Glutamatergic neuron (in vitro differentiated cells): ENCODE results near the gene CCNL1. TPM values are rescaled to one million over a fixed set of nuclear protein-coding genes. Genes with fewer than 3 reads are reported as not detected.

Experiments used
- DNase-seq: peaks from one replicate; pipeline ENCODE4 v3.0.0; 2022
- H3K27ac Mint-ChIP-seq: one replicate; pipeline ENCODE4 v1.8.0; 2020; ENCODE audit warnings: mild to moderate bottlenecking, mixed read lengths, inconsistent platforms; ENCODE audit not compliant: unreplicated experiment
- H3K27me3 Mint-ChIP-seq: one replicate; pipeline ENCODE4 v1.8.0; 2020; ENCODE audit warnings: mild to moderate bottlenecking, moderate library complexity, mixed read lengths, inconsistent platforms; ENCODE audit not compliant: unreplicated experiment
- H3K36me3 Mint-ChIP-seq: one replicate; pipeline ENCODE4 v1.8.0; 2020; ENCODE audit warnings: mild to moderate bottlenecking, mixed read lengths, inconsistent platforms; ENCODE audit not compliant: unreplicated experiment
- H3K4me1 Mint-ChIP-seq: one replicate; pipeline ENCODE4 v1.8.0; 2020; ENCODE audit warnings: mild to moderate bottlenecking, low read depth, mixed read lengths, inconsistent platforms; ENCODE audit not compliant: unreplicated experiment
- H3K4me3 Mint-ChIP-seq: one replicate; pipeline ENCODE4 v1.8.0; 2020; ENCODE audit warnings: mild to moderate bottlenecking, mixed read lengths, inconsistent platforms; ENCODE audit not compliant: unreplicated experiment
- H3K9me3 Mint-ChIP-seq: one replicate; pipeline ENCODE4 v1.8.0; 2020; ENCODE audit warnings: mild to moderate bottlenecking, moderate library complexity, mixed read lengths, inconsistent platforms; ENCODE audit not compliant: unreplicated experiment
- total RNA-seq: library from RNA; stranded (reverse); fragmentation: NEBNext Ultra II Directional; extraction: Animal tissue kit (Norgen Biotek cat#: 25700); gene quantifications from one replicate; pipeline ENCODE4 v1.2.1, GENCODE V29; 2021; ENCODE audit not compliant: unreplicated experiment
- TF ChIP-seq, protein P1 (sequence below): fragments of 200-600 bp; sonication (generic); IDR thresholded peaks from one replicate; pipeline ENCODE4 v1.5.0; 2021; ENCODE audit not compliant: partially characterized antibody, unreplicated experiment

CCNL1 gene
- total RNA-seq, 1 donor from 2014 or later = 123 TPM

DNA sequence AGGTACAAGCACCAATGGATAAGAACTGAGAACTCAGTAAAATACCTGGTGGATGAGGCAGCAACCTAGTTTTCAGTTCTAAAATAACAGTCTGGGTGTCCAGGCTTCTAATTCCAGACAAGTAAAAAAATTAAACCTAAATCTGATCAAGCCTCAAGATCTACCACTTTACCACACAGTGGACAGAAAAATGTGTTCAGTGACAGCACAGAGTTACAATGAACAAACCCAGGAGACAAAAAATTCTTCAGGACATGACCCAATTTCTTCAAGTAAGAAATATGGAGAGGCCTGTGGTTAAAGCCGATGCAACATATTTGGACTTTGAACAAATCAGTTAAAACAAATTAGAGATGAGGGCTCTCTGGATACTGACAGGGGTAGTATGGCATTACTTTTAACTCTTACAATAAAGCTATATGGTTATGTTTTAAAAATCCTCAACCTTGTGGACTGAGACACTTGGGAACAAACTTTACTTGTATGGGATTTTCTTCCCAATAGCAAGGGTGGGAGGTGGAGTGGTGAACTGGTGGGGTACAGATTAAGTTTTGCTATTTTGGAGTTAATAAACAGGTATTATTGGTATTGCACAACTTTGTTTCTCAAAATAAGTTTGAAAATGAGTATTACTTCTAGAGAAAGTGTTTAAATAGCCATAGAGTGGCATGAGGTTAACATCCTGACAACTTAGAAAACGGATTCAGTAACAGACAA lies 14.2 kb downstream of the CCNL1 start:
- Mint-ChIP-seq H3K27ac (no peak overlapping the region), H3K9me3 (peaks cover 2% of the 10 kb centered on the region), H3K4me1 (no peaks in the 10 kb centered on the region), H3K4me3 (no peak overlapping the region), H3K27me3 (no peaks in the 10 kb centered on the region), H3K36me3 (no peaks in the 10 kb centered on the region)
- TF ChIP-seq, protein P1, sequence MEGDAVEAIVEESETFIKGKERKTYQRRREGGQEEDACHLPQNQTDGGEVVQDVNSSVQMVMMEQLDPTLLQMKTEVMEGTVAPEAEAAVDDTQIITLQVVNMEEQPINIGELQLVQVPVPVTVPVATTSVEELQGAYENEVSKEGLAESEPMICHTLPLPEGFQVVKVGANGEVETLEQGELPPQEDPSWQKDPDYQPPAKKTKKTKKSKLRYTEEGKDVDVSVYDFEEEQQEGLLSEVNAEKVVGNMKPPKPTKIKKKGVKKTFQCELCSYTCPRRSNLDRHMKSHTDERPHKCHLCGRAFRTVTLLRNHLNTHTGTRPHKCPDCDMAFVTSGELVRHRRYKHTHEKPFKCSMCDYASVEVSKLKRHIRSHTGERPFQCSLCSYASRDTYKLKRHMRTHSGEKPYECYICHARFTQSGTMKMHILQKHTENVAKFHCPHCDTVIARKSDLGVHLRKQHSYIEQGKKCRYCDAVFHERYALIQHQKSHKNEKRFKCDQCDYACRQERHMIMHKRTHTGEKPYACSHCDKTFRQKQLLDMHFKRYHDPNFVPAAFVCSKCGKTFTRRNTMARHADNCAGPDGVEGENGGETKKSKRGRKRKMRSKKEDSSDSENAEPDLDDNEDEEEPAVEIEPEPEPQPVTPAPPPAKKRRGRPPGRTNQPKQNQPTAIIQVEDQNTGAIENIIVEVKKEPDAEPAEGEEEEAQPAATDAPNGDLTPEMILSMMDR = no peak
- DNase-seq = no peak

DNA sequence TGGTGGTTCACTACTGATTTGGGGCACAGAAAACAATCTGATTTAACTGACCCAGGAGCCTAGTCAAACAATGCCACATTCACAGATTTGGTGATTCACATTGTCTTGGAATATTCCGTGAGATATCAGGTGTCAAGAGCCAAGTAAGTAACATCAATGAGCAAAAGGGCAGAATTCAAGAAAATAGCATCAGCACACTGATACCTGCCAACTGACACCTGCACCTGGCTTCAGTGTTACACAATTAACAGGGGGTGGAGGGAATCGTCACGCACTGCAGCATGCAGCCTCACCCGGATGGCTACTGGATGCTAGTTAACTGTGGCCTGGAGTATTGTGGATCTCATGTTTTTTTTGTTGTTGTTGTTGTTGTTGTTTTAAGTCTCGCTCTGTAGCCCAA lies 17.6 kb downstream of the CCNL1 start:
- Mint-ChIP-seq H3K27ac (no peak overlapping the region), H3K9me3 (peaks cover 2% of the 10 kb centered on the region), H3K4me1 (peaks cover 2% of the 10 kb centered on the region), H3K27me3 (no peaks in the 10 kb centered on the region), H3K4me3 (no peak overlapping the region), H3K36me3 (no peaks in the 10 kb centered on the region)
- no peak for DNase-seq
- TF ChIP-seq, protein P1 = no peak

DNA sequence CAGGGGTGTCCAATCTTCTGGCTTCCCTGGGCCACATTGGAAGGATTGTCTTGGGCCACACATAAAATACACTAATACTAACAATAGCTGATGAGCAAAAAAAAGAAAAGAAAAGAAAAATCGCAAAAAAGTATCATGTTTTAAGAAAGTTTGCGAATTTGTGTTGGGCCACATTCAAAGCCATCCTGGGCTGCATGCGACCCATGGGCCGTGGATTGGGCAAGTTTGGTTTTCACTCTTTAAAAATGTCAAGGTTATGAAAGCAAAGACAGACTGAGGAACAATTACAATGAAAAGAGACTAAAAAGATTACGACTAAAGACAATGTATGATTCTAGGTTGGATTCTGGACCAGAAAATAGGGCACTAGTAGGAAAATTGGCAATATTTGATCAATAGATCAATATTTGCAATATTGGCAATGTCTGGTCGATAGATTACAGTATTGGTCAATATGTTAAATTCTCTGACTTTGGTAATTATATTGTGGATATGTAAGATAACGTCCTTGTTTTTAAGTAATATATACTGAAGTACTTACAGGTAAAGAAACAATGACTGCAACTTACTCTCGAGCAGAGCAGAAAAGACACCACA lies 19.9 kb downstream of the CCNL1 start:
- H3K27me3 Mint-ChIP-seq = no peaks in the 10 kb centered on the region
- no peak overlapping the region for H3K27ac Mint-ChIP-seq
- H3K36me3 Mint-ChIP-seq = no peaks in the 10 kb centered on the region
- H3K9me3 Mint-ChIP-seq = peaks cover 2% of the 10 kb centered on the region
- no peak overlapping the region for H3K4me3 Mint-ChIP-seq
- no peak for DNase-seq
- TF ChIP-seq, protein P1 = no peak
- peaks cover 8% of the 10 kb centered on the region for H3K4me1 Mint-ChIP-seq

DNA sequence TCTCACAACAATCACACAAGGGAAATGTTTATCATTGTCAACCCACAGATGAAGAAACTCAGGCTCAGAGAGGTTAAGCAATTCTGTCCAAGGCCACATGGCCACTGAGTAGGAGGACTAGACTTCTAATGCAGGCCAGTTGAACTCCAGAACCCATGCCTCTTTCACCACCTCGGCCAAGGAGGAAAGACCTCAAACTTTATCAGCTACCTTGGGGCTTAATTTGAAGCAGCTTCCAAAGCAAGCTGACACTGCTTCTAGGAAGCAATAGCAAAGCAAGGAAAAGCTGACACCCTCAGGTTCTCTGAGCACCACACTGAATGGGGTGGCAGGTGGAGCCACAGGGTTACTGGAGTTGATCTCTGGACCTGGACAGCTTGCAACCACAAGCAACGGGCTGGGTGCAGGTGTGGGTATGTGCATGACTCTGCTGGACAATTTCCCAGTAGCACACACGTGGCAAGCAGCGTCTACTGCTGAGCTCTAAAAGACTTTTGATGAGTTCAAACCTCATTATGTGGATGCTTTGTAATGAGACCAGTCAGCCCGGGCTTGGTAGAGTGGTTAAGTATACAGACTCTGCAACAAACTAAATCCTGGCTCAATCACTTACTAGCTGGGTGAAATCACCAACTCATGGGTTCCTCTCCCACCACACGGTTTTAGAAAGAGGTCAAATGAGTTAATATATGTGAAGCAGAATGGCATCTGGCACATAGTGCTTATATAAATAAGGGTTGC lies 23.1 kb downstream of the CCNL1 start:
- no peaks in the 10 kb centered on the region for H3K36me3 Mint-ChIP-seq
- TF ChIP-seq, protein P1 = no peak
- DNase-seq = no peak
- peaks cover 8% of the 10 kb centered on the region for H3K4me1 Mint-ChIP-seq
- H3K27ac Mint-ChIP-seq = no peak overlapping the region
- peaks cover 1% of the 10 kb centered on the region for H3K9me3 Mint-ChIP-seq
- H3K27me3 Mint-ChIP-seq = no peaks in the 10 kb centered on the region
- H3K4me3 Mint-ChIP-seq = no peak overlapping the region
